HEK293T (cell line): Measurements from ENCODE around the gene NPHP4.

Source experiments
- PKNOX1 ChIP-seq: fragments of 450-650 bp; IDR thresholded peaks from 2 replicates; pipeline ENCODE4 v1.6.1; 2016
- SP1 ChIP-seq: fragments of 450-650 bp; IDR thresholded peaks from 2 replicates; pipeline ENCODE4 v1.6.1; 2017
- SUZ12 ChIP-seq: fragments of 450-650 bp; IDR thresholded peaks from 2 replicates; pipeline ENCODE4 v1.6.1; 2016; ENCODE audit warnings: mild to moderate bottlenecking

DNA sequence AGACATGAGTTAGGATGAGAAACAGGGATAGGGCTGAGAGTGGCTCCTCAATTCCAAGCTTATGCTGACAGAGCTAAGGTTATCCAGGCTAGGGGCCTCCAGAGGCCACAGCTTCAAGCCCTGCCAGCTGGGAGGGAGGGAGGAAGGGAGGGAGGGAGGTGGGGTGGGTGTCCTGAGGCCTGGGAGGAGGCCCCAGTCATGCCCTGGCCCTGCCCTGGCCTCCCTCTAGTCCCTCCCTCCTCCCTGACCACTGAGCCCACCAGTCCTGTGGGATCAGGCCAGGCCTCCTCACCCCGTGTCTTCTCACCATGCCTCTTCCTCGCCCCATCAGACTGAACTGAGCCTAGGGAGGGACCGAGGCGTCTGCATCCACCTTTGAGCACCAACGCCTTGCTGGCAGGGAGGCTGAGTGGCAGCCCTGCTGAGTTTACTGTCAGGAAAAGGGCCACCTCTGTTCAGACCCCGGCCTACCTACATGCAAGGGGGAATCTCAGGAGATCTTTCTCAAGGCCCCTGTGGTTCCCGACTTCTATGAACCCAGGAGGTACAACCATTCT is 116.1 kb downstream of the NPHP4 start:
- TF ChIP-seq SUZ12 (no peak), SP1 (no peak), PKNOX1 (no peak)
